ENCODE data around the gene EVA1A.
"Not testable (repeated sequence)": the region's sequence is repeated elsewhere in the genome, so short reads cannot be mapped to it uniquely, and the experiment has no call there.

- TF ChIP-seq CHD2 (IDR thresholded peaks at IDR 0.05; ENCODE audit: low read length, partially characterized antibody); MAX (IDR thresholded peaks at IDR 0.05); EHF (CRISPR knock-in tag; IDR thresholded peaks at IDR 0.05); POLR2A (IDR thresholded peaks at IDR 0.05; ENCODE audit: low read length); GATA3 (IDR thresholded peaks at IDR 0.05; ENCODE audit: borderline replicate concordance); KDM5A (IDR thresholded peaks at IDR 0.05); MYC (IDR thresholded peaks at IDR 0.05; ENCODE audit: borderline replicate concordance, low read length); MAZ (IDR thresholded peaks at IDR 0.05; ENCODE audit: borderline replicate concordance, low read depth, low read length); ESRRA (IDR thresholded peaks at IDR 0.05; ENCODE audit: borderline replicate concordance, low read length); CTCF (IDR thresholded peaks at IDR 0.05); HMGXB4 (CRISPR knock-in tag; IDR thresholded peaks at IDR 0.05; ENCODE audit: borderline replicate concordance); BCL3 (IDR thresholded peaks at IDR 0.05): not testable (repeated sequence)
These were observed 83.0 kb downstream of the EVA1A start for GRCh38 chr2:75477696-75478095.
